Astrocyte (in vitro differentiated cells and primary cell): ENCODE data around the gene SORL1.

ENCODE experiments used
- CTCF ChIP-seq: IDR thresholded peaks from 2 replicates; pipeline ENCODE4 v1.5.1; 2011; ENCODE audit warnings: low read depth, mild to moderate bottlenecking, inconsistent platforms, low read length, moderate library complexity; ENCODE audit not compliant: insufficient read depth
- EZH2 ChIP-seq: IDR thresholded peaks from 2 replicates; pipeline ENCODE4 v1.6.1; 2012; ENCODE audit warnings: mild to moderate bottlenecking, low read length, inconsistent platforms; ENCODE audit not compliant: insufficient read depth

DNA sequence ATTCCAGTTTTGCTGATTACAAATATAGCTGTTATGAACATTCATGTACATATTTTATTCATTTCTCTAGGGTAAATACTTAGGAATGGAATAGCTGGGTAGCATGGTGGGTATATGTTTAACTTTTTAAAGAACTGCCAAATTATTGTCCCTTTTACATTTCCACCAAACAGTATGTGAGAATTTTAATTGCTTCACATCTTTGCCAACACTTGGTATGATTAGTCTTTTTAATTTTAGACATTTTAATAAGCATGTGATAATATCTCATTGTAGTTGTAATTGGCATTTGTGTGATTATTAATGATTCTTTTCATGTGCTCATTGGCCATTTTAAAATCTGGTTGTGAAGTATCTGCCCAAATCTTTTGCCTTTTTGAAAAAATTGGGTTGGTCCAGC lies 73.3 kb downstream of the SORL1 start:
- TF ChIP-seq CTCF (no peak), EZH2 (no peak)
